ENCODE data around the gene SMOC2. TPM values are rescaled to one million over a fixed set of nuclear protein-coding genes. Genes with fewer than 3 reads are reported as not detected.

SMOC2 gene
- polyA plus RNA-seq, 1 donor from 2014 or later, result 0.50 TPM

DNA sequence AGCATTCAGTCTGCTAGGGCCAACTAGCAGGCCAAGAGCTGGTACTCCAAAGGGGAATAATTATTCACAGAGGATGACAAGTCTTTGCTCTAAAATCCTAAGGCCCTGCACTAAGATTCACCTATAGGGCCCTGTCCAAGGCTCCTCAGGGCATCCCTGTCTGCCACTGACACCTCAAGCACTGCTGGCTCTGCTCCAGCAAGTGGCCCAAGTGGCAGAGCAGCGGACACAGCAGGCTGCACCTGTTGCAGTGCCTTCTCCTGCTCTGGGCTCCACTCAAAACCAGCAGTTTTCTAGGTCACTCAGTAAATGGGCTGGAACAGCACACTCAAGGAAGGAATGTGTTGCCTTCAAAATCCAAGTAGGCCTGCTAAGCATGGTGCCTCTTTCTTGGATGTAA, 36.4 kb upstream of the SMOC2 start:
- H3K27me3 ChIP-seq (ENCODE audit: insufficient read depth, low read depth, low read length), result no peaks in the 10 kb centered on the region
- H3K9ac ChIP-seq (ENCODE audit: low read length), result no peak overlapping the region
- no peak for TF ChIP-seq TAF1 (IDR thresholded peaks at IDR 0.05; ENCODE audit: low read depth)
- TF ChIP-seq RAD21 (conservative IDR thresholded peaks at IDR 0.05), result no peak
- no peak for TF ChIP-seq SMC3 (conservative IDR thresholded peaks at IDR 0.05; ENCODE audit: poor library complexity)
- no peak for TF ChIP-seq EP300 (conservative IDR thresholded peaks at IDR 0.05; ENCODE audit: poor library complexity, severe bottlenecking)
- TF ChIP-seq EZH2 (IDR thresholded peaks at IDR 0.05; ENCODE audit: borderline replicate concordance, insufficient read depth, low read length, poor library complexity, severe bottlenecking), result no peak
- no peak for TF ChIP-seq MXI1 (conservative IDR thresholded peaks at IDR 0.05; ENCODE audit: poor library complexity, severe bottlenecking)
- TF ChIP-seq, protein P1, sequence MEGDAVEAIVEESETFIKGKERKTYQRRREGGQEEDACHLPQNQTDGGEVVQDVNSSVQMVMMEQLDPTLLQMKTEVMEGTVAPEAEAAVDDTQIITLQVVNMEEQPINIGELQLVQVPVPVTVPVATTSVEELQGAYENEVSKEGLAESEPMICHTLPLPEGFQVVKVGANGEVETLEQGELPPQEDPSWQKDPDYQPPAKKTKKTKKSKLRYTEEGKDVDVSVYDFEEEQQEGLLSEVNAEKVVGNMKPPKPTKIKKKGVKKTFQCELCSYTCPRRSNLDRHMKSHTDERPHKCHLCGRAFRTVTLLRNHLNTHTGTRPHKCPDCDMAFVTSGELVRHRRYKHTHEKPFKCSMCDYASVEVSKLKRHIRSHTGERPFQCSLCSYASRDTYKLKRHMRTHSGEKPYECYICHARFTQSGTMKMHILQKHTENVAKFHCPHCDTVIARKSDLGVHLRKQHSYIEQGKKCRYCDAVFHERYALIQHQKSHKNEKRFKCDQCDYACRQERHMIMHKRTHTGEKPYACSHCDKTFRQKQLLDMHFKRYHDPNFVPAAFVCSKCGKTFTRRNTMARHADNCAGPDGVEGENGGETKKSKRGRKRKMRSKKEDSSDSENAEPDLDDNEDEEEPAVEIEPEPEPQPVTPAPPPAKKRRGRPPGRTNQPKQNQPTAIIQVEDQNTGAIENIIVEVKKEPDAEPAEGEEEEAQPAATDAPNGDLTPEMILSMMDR (IDR thresholded peaks at IDR 0.05; ENCODE audit: poor library complexity, severe bottlenecking), result no peak
- no peak for TF ChIP-seq POLR2AphosphoS5 (IDR thresholded peaks at IDR 0.05)
- TF ChIP-seq, protein P2, sequence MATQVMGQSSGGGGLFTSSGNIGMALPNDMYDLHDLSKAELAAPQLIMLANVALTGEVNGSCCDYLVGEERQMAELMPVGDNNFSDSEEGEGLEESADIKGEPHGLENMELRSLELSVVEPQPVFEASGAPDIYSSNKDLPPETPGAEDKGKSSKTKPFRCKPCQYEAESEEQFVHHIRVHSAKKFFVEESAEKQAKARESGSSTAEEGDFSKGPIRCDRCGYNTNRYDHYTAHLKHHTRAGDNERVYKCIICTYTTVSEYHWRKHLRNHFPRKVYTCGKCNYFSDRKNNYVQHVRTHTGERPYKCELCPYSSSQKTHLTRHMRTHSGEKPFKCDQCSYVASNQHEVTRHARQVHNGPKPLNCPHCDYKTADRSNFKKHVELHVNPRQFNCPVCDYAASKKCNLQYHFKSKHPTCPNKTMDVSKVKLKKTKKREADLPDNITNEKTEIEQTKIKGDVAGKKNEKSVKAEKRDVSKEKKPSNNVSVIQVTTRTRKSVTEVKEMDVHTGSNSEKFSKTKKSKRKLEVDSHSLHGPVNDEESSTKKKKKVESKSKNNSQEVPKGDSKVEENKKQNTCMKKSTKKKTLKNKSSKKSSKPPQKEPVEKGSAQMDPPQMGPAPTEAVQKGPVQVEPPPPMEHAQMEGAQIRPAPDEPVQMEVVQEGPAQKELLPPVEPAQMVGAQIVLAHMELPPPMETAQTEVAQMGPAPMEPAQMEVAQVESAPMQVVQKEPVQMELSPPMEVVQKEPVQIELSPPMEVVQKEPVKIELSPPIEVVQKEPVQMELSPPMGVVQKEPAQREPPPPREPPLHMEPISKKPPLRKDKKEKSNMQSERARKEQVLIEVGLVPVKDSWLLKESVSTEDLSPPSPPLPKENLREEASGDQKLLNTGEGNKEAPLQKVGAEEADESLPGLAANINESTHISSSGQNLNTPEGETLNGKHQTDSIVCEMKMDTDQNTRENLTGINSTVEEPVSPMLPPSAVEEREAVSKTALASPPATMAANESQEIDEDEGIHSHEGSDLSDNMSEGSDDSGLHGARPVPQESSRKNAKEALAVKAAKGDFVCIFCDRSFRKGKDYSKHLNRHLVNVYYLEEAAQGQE (IDR thresholded peaks at IDR 0.05; ENCODE audit: borderline replicate concordance), result no peak
- H3K9me3 ChIP-seq (ENCODE audit: low read length), result no peaks in the 10 kb centered on the region
- no peaks in the 10 kb centered on the region for H4K20me1 ChIP-seq (ENCODE audit: insufficient read depth)
- H2AFZ ChIP-seq (ENCODE audit: low read depth, low read length), result no peak overlapping the region
- no peaks in the 10 kb centered on the region for H3K9me2 ChIP-seq (ENCODE audit: insufficient read depth, low read length)
- no peak overlapping the region for H3K4me2 ChIP-seq (ENCODE audit: low read length)
- no peak overlapping the region for H3K4me3 ChIP-seq (ENCODE audit: low read length)
- no peaks in the 10 kb centered on the region for H3K36me3 ChIP-seq (ENCODE audit: insufficient read depth, low read length)
- no peaks in the 10 kb centered on the region for H3F3A ChIP-seq (ENCODE audit: insufficient read depth, low read length, poor library complexity, severe bottlenecking)
- H3K79me2 ChIP-seq (replicated peaks; ENCODE audit: insufficient read depth, low read length), result no peaks in the 10 kb centered on the region
- no peak overlapping the region for H3K27ac ChIP-seq (ENCODE audit: low read length)

DNA sequence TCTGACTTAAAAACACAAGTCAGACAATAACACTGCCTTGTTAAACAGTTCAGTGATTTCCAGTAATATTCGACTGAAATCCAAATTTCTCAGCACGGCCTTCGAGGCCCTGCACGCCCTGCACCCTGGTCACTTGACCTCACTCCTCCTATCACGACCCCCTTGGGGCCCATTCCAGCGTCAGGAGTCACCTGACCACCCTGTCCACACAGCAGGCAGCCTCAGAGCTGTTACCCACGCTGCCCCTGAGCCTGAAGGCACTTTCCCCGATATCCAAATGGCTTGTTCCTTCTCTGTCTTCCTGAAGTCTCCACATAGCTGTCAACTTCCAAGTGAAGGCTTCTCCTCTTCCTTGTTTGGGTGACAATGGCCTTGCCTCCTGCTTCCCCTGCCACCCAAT, 33.1 kb upstream of the SMOC2 start:
- H3K27ac ChIP-seq (ENCODE audit: low read length), result peak overlapping the region; percentile 38
- H3K9me3 ChIP-seq (ENCODE audit: low read length), result no peaks in the 10 kb centered on the region
- H3K79me2 ChIP-seq (replicated peaks; ENCODE audit: insufficient read depth, low read length), result no peaks in the 10 kb centered on the region
- no peak overlapping the region for H3K9ac ChIP-seq (ENCODE audit: low read length)
- H3K27me3 ChIP-seq (ENCODE audit: insufficient read depth, low read depth, low read length), result no peaks in the 10 kb centered on the region
- H3K36me3 ChIP-seq (ENCODE audit: insufficient read depth, low read length), result no peaks in the 10 kb centered on the region
- no peak overlapping the region for H3K4me3 ChIP-seq (ENCODE audit: low read length)
- H2AFZ ChIP-seq (ENCODE audit: low read depth, low read length), result no peak overlapping the region
- no peaks in the 10 kb centered on the region for H3K9me2 ChIP-seq (ENCODE audit: insufficient read depth, low read length)
- no peaks in the 10 kb centered on the region for H4K20me1 ChIP-seq (ENCODE audit: insufficient read depth)
- TF ChIP-seq POLR2AphosphoS5 (IDR thresholded peaks at IDR 0.05) (no peak), EP300 (conservative IDR thresholded peaks at IDR 0.05; ENCODE audit: poor library complexity, severe bottlenecking) (no peak), SMC3 (conservative IDR thresholded peaks at IDR 0.05; ENCODE audit: poor library complexity) (no peak), RAD21 (conservative IDR thresholded peaks at IDR 0.05) (no peak), TAF1 (IDR thresholded peaks at IDR 0.05; ENCODE audit: low read depth) (no peak), EZH2 (IDR thresholded peaks at IDR 0.05; ENCODE audit: borderline replicate concordance, insufficient read depth, low read length, poor library complexity, severe bottlenecking) (no peak), MXI1 (conservative IDR thresholded peaks at IDR 0.05; ENCODE audit: poor library complexity, severe bottlenecking) (no peak)
- TF ChIP-seq, protein P1 (IDR thresholded peaks at IDR 0.05; ENCODE audit: poor library complexity, severe bottlenecking), result no peak
- TF ChIP-seq, protein P2 (IDR thresholded peaks at IDR 0.05; ENCODE audit: borderline replicate concordance), result no peak
- H3F3A ChIP-seq (ENCODE audit: insufficient read depth, low read length, poor library complexity, severe bottlenecking), result no peaks in the 10 kb centered on the region
- no peak overlapping the region for H3K4me2 ChIP-seq (ENCODE audit: low read length)
